Stimulated activated CD4-positive, alpha-beta T cell treated with anti-CD3 and anti-CD28 coated beads, Interleukin-2, amount 100 ng/mL, for 24 hours (primary cell): ENCODE measurements around the gene FBH1.
"Not testable (repeated sequence)": the region's sequence is repeated elsewhere in the genome, so short reads cannot be mapped to it uniquely, and the experiment has no call there.

ENCODE experiments used
- DNase-seq, 2 donors: peaks; one replicate each; pipeline ENCODE4 v3.0.0-alpha.2; 2020

The FBH1 gene

DNA sequence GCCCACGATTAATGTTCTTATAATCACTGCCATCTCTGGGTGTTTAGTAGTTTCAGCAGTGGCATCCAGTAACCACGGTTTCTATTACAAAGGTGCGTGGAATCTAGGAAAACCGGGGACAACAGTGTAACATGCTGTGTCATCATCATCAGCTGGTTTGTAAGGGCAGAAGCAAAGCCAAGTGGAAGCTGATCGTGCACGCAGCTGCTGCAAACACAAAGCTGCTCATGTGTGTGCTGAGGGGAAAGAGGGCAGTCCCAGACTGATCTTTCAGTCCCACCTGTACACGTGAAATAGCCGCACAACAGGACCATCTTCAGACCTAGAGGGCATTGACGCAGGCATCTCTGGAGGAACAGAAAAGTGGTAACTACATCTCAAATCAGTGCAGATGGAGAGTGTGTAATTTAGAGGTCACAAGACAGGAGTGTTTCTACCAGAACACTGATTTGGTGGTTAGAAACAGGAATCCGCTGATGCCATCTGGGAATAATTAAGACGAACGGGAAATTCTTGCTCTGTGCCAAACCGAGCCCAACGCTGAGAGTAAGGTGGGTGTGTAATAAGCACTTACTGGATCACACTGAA is 13.8 kb upstream of the FBH1 start:
- no peak for DNase-seq

GRCh38 chr10:5877041-5877440 is 13.0 kb upstream of the FBH1 start:
- not testable (repeated sequence) for DNase-seq

- DNase-seq: no peak
Observed at GRCh38 chr10:5882961-5883360, 7.1 kb upstream of the FBH1 start.

GRCh38 chr10:5885619-5886018 is 4.4 kb upstream of the FBH1 start:
- DNase-seq: no peak

- no peak for DNase-seq
Observed at GRCh38 chr10:5887029-5887428, 3.0 kb upstream of the FBH1 start.

GRCh38 chr10:5887641-5888040 is 2.4 kb upstream of the FBH1 start:
- no peak for DNase-seq

- no peak for DNase-seq
Observed at GRCh38 chr10:5888351-5888750, 1.7 kb upstream of the FBH1 start.

DNA sequence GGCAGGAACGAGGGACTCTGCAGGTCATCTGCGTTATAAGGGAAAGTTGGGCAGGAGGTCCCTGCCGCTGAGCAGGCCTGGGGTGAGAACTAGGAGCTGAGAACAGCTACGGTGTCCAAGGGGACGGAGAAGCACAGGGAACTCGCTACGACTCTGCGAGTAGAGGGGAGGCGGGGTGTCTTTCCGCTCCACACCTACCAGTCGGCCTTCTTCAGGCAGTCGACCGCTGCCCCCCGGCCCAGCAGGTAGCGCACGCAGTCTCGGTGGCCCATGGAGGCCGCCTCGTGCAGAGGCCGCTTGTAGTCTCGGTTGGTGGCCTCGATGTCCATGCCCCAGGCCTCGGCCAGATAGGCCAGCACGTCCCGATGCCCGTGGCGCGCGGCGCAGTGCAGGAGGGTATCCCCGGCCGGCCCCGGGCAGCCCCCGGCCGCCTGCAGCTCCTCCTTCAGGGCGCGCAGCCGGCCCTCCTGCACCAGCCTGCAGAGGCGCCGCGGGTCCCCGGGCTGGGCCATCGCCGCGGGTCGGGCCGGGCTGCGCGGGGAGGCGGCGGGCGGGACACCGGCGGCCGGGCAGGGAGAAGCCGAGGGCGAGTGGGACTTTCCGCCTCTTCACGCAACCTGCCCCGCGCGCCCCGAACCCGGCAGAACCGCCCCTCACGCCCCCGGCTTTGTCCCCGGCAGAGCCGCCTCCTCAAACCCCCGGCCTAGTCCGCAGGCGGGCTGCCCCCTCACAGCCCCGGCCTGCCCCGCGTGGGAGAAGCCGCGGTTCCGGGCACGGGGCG is 1.0 kb upstream of the FBH1 start:
- DNase-seq: peak; percentile 44 to 56

- DNase-seq: peak; percentile 35 to 40
Observed at GRCh38 chr10:5890452-5890915, 441 bp downstream of the FBH1 start.

GRCh38 chr10:5891009-5891408 is 966 bp downstream of the FBH1 start:
- DNase-seq: no peak

DNA sequence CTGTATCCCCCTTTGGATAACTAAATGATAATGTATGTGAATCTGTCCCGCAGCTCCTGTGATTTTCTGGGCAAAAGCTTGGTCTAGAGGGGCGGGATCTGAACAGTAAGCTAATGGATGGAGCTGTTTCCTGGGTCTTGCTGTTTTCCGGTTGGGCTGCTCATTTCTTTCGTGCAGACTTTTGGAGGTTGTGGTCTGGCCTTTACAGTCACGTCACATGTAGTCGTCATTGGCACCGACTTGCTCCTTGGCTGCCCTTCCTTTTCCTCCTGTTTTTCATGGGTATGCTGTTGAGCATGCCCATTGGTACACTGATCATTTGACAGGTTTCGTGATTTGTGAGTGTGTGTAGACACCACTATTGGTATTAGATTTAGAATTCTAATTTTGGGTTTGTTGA is 2.0 kb downstream of the FBH1 start:
- no peak for DNase-seq

GRCh38 chr10:5893321-5893720 is 3.3 kb downstream of the FBH1 start:
- no peak for DNase-seq

- DNase-seq: no peak
Observed at GRCh38 chr10:5894403-5894802, 4.4 kb downstream of the FBH1 start.

DNA sequence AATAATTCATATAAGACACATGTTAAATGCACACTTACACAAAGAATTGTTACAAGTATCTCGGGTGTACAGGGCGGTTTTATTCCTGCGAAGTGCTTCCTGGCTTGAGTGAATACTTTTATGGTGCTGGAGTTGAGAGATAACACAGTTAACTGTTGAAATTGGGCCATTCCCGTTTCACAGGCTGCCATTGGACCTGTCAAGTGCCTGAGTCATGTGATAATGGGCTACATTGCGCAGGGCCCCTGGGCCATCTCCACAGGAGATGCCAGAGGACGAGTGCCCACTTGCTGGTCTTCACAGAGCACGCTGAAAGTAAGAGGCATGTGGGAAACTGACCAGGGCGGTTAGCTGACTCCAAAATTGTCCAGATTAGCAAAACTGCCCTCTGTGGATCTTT is 4.8 kb downstream of the FBH1 start:
- DNase-seq: no peak

- DNase-seq: no peak
Observed at GRCh38 chr10:5895365-5895764, 5.3 kb downstream of the FBH1 start.

- DNase-seq: peak in 1 of 2 donors; percentile 8
Observed at GRCh38 chr10:5895804-5896203, 5.8 kb downstream of the FBH1 start.

DNA sequence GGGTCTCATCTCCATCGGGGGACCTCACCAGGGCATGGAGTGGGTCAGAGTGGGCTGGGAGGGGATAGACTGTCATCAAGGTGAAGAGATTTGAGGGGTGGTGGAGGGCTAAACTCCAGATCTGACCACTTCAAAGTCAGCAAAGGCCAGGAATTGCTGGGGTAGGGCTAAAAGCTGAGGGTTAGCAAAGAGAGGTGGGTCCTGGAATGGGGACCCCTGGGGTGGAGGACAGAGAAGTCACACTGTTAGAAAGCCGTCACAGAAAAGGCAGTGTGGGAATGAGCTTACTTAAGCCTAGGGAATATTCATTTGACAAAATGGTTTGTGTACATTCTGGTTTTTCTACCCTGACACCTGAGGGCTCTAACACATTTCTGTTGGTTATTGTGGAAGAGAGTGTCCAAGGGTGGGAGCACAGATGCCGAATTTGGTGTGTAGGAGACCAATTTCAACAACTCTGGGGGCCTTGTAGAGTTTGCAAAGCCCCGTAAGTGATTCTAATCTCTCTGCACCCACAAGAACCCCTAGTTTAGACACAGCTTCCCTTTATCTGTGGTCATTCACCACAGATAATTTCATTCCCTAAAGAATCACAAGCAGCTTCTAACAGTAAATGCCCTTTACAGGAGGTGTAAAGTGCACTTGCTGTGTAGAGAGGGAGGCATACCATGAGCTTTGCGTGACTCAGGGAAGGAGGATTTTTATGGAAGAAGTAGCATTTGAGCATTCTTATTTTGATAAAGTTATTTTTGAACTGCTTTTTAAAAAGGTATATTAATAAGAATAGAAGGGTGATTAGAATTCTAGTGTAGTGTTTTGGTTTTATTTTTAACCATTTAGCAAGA is 6.4 kb downstream of the FBH1 start:
- DNase-seq: no peak

GRCh38 chr10:5897053-5897340 is 7.0 kb downstream of the FBH1 start:
- DNase-seq: no peak

DNA sequence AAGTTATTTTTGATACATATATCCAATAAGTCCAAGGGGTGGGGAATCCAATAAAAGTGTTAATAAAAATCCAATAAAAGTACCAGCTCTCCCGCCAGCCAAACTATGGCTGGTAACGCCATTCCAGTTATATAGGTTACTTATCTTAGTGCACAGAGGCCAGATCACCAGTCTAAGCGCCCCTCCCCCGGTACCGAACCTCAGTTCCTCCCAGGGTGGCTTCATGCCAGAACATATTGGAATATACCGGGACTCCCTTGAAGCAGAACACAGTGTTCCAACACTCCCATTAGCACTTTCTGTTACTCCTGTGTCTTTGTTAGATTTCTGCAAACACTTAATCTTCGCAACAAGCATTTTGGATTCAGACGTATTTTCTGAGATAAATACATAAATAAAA is 7.5 kb downstream of the FBH1 start:
- no peak for DNase-seq

- DNase-seq: no peak
Observed at GRCh38 chr10:5898163-5898562, 8.1 kb downstream of the FBH1 start.

DNA sequence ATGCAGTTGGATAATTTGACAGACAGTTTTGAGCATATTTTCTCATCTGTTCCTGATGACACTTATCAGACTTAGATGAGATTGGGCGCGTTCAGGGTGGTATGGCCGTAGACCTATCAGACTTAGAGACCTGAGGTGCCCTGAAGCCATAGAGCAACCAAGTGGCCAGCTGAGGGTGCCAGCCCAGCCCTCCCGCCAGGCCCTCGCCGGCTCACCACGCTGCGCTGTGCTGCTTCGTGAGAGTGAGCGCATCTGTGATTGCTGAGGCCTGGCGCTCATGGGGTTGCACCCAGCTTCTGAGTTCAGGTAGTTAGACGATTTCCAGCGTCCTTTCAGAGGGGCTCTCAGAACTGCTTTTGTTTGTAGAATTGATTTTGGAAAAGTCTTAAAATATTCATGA is 10.2 kb downstream of the FBH1 start:
- DNase-seq: no peak

- DNase-seq: no peak
Observed at GRCh38 chr10:5902511-5903274, 12.7 kb downstream of the FBH1 start.

- no peak for DNase-seq
Observed at GRCh38 chr10:5903563-5903962, 13.5 kb downstream of the FBH1 start.
